NCI-H2227 treated with DMSO at 0.1 percent for 48 hours (cell line): ENCODE results near the gene BMPR1A.
"Not testable (repeated sequence)": the region's sequence is repeated elsewhere in the genome, so short reads cannot be mapped to it uniquely, and the experiment has no call there.

Source experiments
- DNase-seq: peaks from one replicate; lab custom pipeline; 2025; lab: John Stamatoyannopoulos, UW

BMPR1A gene

DNA sequence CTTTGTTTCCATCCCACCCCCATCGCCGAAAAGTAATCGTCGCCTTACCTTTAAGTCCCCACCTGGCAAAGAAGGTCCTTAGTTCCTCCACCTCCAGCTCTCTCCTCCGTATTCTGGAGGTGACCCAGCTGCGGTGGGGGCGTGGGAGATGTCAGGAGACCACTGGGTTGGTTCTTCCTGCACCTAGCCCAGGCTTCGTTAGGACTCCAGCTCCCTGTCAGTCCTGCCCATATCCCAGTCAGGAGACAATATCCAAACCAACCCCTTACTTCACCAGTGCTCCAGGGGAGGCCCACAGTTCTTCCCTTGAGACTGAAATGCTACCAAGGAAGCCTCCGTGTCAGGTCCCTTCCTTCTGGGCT lies 212.6 kb downstream of the BMPR1A start:
- no peak for DNase-seq

- no peak for DNase-seq
Measured at GRCh38 chr10:86969421-86970041, 213.1 kb downstream of the BMPR1A start.

- DNase-seq, result peak; percentile 3
Measured at GRCh38 chr10:86970162-86970981, 214.0 kb downstream of the BMPR1A start.

DNA sequence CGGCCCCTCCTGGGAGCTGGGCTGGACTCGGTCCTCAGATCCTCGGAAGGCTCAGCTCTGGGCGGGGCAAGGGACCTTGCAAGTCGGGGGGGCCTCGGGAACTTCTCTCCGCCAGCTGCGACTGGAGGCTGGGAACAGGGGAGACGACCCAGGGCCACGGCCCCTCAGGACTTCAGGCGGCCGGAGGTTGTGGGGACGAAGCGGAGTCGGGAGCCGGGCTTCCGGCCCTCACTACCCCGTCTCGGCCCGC lies 214.5 kb downstream of the BMPR1A start:
- no peak for DNase-seq

- DNase-seq, result peak; percentile 53
Measured at GRCh38 chr10:86971232-86971991, 215.0 kb downstream of the BMPR1A start.

- DNase-seq, result no peak
Measured at GRCh38 chr10:86972613-86973380, 216.4 kb downstream of the BMPR1A start.

- no peak for DNase-seq
Measured at GRCh38 chr10:86974484-86974883, 218.1 kb downstream of the BMPR1A start.

- no peak for DNase-seq
Measured at GRCh38 chr10:86976362-86977056, 220.1 kb downstream of the BMPR1A start.

- not testable (repeated sequence) for DNase-seq
Measured at GRCh38 chr10:86978457-86978856, 222.0 kb downstream of the BMPR1A start.

DNA sequence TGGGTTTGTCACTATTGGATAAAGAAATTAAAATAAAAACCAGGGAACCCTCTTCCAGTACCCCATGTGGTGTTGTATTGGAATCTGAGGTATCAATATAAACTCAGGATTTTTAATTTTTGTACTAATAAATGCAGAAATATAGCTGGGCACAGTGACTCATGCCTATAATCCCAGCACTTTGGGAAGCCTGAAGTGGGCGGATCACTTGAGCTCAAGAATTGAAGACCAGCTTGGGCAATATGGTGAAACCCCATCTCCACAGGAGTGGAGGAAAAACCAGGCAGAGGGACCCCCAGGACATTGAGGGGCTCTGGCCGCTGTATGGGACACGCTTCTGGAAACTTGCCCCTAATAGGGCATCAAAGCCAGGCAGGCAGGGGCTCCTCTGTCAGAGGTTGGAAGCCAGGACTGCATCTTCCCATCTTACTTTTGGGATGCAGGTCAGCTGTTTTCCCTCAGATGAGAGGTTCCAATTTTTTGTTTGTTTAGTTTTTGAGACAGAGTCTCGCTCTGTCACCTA lies 222.9 kb downstream of the BMPR1A start:
- DNase-seq, result no peak

- no peak for DNase-seq
Measured at GRCh38 chr10:86979977-86980448, 223.6 kb downstream of the BMPR1A start.

DNA sequence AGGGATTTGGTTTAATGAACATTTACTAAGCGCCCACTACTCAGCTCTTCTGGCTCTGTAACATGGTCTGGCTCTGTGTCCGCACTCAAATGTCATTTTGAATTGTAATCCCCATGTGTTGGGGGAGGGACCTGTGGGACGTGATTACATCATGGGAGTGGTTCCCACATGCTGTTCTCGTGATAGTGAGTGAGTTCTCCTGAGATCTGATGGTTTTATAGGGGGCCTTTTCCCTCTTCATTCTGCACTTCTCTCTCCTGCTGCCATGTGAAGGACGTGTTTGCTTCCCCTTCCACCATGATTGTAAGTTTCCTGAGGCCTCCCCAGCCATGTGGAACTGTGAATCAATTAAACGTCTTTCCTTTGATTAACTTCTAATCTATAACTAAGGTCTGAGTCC lies 224.6 kb downstream of the BMPR1A start:
- not testable (repeated sequence) for DNase-seq

DNA sequence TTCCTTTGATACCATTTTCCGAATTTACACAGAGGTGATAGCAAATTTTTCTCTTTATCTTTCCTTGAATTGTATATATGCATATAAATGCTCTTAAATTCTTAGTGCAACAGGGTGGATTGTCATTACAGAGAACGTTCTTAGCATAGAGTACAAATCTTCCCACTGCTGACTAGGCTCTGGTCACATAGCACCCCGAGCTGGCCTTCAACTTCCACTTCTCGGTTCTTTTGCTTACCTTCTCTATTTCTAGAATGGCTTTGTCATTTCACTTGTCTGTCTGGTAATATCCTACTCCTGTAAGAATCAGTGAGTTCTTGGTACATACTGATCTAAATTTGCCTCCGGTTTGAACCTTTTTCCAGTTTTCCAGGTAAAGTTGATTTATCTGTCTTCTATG lies 225.3 kb downstream of the BMPR1A start:
- no peak for DNase-seq
